HUES6 (cell line): ENCODE measurements around the gene SH3RF3.

Source experiments
- H3K27ac ChIP-seq: 2 replicates; pipeline ENCODE4 v1.7.0; 2013; ENCODE audit warnings: low read depth, mild to moderate bottlenecking, low read length, inconsistent platforms
- H3K27me3 ChIP-seq: 2 replicates; pipeline ENCODE4 v1.6.1; 2013; ENCODE audit warnings: low read length; ENCODE audit not compliant: control insufficient read depth, insufficient read depth
- H3K36me3 ChIP-seq: 2 replicates; pipeline ENCODE4 v1.6.1; 2013; ENCODE audit warnings: low read length; ENCODE audit not compliant: control insufficient read depth, insufficient read depth
- H3K4me1 ChIP-seq: 2 replicates; pipeline ENCODE4 v1.6.1; 2013; ENCODE audit warnings: low read length; ENCODE audit not compliant: control insufficient read depth, insufficient read depth
- H3K4me3 ChIP-seq: 2 replicates; pipeline ENCODE4 v1.5.1; 2013; ENCODE audit warnings: low read depth, low read length
- H3K9ac ChIP-seq: one replicate; pipeline ENCODE4 v1.6.1; 2013; ENCODE audit warnings: mild to moderate bottlenecking, low read length
- H3K9me3 ChIP-seq: 2 replicates; pipeline ENCODE4 v1.6.1; 2013; ENCODE audit warnings: low read depth, low read length; ENCODE audit not compliant: control insufficient read depth, insufficient read depth

Gene SH3RF3

GRCh38 chr2:109129356-109129920 is 433 bp downstream of the SH3RF3 start:
- H3K4me3 ChIP-seq = peak overlapping the region; percentile 75
- H3K27ac ChIP-seq = no peak overlapping the region
- H3K27me3 ChIP-seq = peaks cover 60% of the 10 kb centered on the region
- H3K9me3 ChIP-seq = no peaks in the 10 kb centered on the region
- H3K36me3 ChIP-seq = no peaks in the 10 kb centered on the region
- peaks cover 16% of the 10 kb centered on the region; the same call in 1 of the 2 replicates for H3K4me1 ChIP-seq
- H3K9ac ChIP-seq = no peak overlapping the region

DNA sequence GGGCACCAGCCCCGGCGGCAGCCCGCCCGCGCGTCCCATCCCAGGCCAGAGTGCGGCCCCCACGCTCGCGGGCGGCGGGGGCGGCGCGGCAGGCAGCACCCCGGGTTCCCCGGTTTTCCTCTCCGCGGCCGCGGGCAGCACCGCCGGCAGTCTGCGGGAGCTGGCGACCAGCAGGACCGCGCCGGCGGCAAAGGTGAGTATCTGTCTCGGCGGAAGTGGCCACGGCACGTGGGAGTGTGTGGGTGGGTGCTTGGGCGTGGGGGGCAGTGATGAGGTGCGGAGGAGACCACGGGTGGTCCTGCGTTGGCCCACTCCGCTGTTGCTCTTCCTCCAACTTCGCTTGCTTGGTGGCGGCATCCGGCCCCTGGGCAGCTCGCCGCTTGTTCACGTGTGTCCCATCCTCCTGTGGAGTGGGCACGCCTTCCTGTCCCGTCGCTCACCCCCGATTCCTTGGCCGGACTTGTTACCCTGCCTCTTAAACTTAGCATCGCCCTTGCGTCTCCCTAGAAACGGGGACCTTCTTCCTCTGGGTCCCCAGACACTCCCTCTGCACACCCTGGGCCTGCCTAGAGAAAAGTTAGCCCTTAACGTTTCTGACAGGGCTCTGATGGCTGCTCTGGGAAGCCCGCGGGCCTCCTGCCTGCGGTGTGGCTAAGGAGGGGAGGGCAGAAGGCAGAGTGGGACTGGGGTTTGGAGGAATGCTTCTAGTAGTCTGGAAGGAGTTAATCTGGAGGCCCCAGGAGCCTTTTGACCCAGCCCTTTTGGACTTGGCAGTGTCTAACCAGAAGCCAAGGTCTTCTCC is 1.1 kb downstream of the SH3RF3 start:
- H3K4me3 ChIP-seq = peak overlapping the region; percentile 75
- H3K27ac ChIP-seq = no peak overlapping the region
- peaks cover 60% of the 10 kb centered on the region for H3K27me3 ChIP-seq
- peaks cover 12% of the 10 kb centered on the region; the same call in 1 of the 2 replicates for H3K4me1 ChIP-seq
- no peaks in the 10 kb centered on the region for H3K36me3 ChIP-seq
- no peak overlapping the region for H3K9ac ChIP-seq
- H3K9me3 ChIP-seq = no peaks in the 10 kb centered on the region

- no peak overlapping the region for H3K9ac ChIP-seq
Observed at GRCh38 chr2:109130723-109130995, 1.7 kb downstream of the SH3RF3 start.

DNA sequence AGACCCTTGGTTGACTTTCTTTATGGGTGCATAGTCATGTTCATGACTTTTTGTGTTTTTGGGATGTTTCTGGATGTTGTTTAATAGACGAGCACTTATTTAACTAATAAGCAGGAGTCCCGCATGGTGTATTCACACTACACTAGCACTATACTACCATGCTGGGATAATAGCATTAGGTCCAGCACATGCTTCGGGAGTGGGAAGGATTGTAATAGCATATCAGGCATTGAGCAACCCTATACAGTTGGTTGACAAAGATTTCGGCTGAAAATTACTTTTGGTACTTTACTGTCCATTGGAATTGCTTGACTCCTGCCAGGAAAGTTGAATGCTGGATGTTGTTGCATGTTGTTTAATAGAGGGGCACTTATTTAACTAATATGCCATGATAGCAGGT is 2.8 kb downstream of the SH3RF3 start:
- no peaks in the 10 kb centered on the region for H3K36me3 ChIP-seq
- H3K9me3 ChIP-seq = no peaks in the 10 kb centered on the region
- H3K4me3 ChIP-seq = no peak overlapping the region
- no peak overlapping the region for H3K27ac ChIP-seq
- H3K27me3 ChIP-seq = peaks cover 56% of the 10 kb centered on the region
- no peak overlapping the region for H3K9ac ChIP-seq
- 0 out of 2 replicates have a peak, but pooled peaks cover 8% of the 10 kb centered on the region for H3K4me1 ChIP-seq

More at GRCh38 chr2:109130723-109130995, 1.7 kb downstream of the SH3RF3 start:
- H3K27me3 ChIP-seq = peaks cover 60% of the 10 kb centered on the region
- H3K36me3 ChIP-seq = no peaks in the 10 kb centered on the region
- H3K27ac ChIP-seq = no peak overlapping the region
- no peak overlapping the region for H3K4me3 ChIP-seq
- H3K4me1 ChIP-seq = 0 out of 2 replicates have a peak, but pooled peaks cover 8% of the 10 kb centered on the region
- H3K9me3 ChIP-seq = no peaks in the 10 kb centered on the region

- Histone ChIP-seq H3K4me1 (0 out of 2 replicates have a peak, but pooled peaks cover 8% of the 10 kb centered on the region), H3K27ac (no peak overlapping the region), H3K9me3 (no peaks in the 10 kb centered on the region), H3K36me3 (no peaks in the 10 kb centered on the region), H3K27me3 (peaks cover 56% of the 10 kb centered on the region), H3K4me3 (no peak overlapping the region), H3K9ac (no peak overlapping the region)
Observed at GRCh38 chr2:109132626-109133025, 3.6 kb downstream of the SH3RF3 start.

DNA sequence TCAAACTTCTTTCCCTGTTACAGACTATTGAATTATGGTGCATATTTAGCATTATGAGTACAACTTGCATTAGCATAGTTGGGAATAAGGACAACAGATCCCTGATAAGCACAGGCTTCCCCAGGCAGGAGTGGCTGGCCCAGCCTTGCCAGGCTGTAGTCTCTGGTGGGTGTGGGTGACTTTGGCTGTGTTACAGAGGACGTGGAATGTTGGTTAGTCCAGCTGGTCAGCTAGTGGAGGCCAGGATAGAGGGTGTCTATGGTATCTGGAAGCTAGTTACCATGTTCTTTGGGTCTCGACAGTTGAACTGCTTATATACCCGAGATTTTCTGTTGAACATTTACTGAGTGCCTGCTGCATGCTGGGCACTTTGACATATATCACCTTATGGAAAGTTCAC is 4.7 kb downstream of the SH3RF3 start:
- H3K27me3 ChIP-seq = peaks cover 48% of the 10 kb centered on the region
- no peak overlapping the region for H3K4me3 ChIP-seq
- H3K9me3 ChIP-seq = no peaks in the 10 kb centered on the region
- H3K36me3 ChIP-seq = no peaks in the 10 kb centered on the region
- no peak overlapping the region for H3K27ac ChIP-seq
- H3K9ac ChIP-seq = no peak overlapping the region
- 0 out of 2 replicates have a peak, but pooled peaks cover 6% of the 10 kb centered on the region for H3K4me1 ChIP-seq

GRCh38 chr2:109134741-109135358 is 5.8 kb downstream of the SH3RF3 start:
- Histone ChIP-seq H3K9ac (no peak overlapping the region), H3K36me3 (no peaks in the 10 kb centered on the region), H3K27ac (no peak overlapping the region), H3K27me3 (peaks cover 37% of the 10 kb centered on the region), H3K4me3 (no peak overlapping the region), H3K4me1 (0 out of 2 replicates have a peak, but pooled peaks cover 5% of the 10 kb centered on the region), H3K9me3 (no peaks in the 10 kb centered on the region)

DNA sequence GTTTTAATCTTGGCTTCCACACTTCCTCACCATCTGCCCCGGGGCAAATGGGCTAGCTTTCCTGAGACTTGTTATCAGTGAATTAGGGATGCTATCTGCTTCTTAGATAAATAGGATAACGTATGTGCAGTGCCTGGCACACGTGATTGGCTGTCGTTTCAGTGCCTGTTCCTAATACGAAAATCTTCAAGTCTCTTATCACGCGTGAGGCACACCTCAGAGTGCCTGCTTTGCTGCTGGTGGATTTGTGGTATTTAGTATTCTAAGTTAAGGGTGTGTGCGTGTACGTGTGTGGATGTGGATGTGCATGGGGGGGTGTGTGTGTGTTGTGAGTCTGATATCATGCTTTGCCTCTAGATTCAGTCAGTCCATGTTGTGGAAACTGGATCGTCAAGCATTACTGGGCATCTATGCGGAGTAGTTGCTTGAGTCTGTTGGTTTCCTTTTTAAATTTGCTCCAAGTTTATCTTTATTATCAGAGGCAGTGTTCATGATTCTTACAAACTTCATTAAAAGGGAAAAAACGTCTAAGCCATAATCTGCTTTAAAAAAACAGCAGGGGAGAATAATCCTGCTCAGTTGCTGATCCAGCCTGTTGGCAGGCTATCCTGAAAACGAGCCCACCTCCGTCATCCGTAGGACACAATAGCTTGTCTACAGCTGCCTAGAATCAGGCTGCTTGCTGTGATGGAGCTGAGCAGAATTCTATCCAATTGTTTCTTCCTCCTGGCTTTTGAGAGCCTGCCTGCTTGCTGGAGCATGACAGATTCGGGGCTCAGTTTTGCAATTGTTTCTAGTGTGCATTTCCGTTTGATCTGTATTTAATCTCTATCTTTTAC is 6.6 kb downstream of the SH3RF3 start:
- no peak overlapping the region for H3K27ac ChIP-seq

DNA sequence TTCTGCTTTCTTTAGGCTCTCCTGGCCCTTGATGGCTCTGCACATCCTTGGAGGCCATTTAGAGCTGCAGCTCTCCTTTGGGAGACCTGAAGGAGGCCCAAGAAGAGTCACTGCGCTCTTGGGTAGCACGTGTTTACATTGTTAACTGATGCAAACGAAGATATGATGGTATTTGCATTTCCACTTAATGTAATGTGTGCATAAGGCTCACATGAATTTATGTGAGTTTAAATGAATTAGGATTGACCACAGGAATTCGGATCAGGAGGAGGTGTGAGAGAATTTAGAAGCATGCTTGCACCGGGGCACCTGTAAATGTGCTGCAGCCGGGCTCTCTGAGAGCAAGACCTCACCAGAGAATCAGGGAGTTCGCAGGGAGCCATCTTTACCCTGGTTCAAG is 7.5 kb downstream of the SH3RF3 start:
- Histone ChIP-seq H3K36me3 (no peaks in the 10 kb centered on the region), H3K9me3 (no peaks in the 10 kb centered on the region), H3K4me1 (0 out of 2 replicates have a peak, but pooled peaks cover 2% of the 10 kb centered on the region), H3K27me3 (peaks cover 20% of the 10 kb centered on the region), H3K4me3 (no peak overlapping the region), H3K9ac (no peak overlapping the region), H3K27ac (no peak overlapping the region)

More for the DNA sequence above, 6.6 kb downstream of the SH3RF3 start:
- peak overlapping the region; percentile 12 for H3K9ac ChIP-seq
- H3K36me3 ChIP-seq = no peaks in the 10 kb centered on the region
- no peak overlapping the region for H3K4me3 ChIP-seq
- H3K4me1 ChIP-seq = 0 out of 2 replicates have a peak, but pooled peaks cover 2% of the 10 kb centered on the region
- H3K27me3 ChIP-seq = peaks cover 30% of the 10 kb centered on the region
- H3K9me3 ChIP-seq = no peaks in the 10 kb centered on the region

GRCh38 chr2:109137616-109138015 is 8.6 kb downstream of the SH3RF3 start:
- H3K27me3 ChIP-seq = peaks cover 10% of the 10 kb centered on the region
- H3K9me3 ChIP-seq = no peaks in the 10 kb centered on the region
- H3K36me3 ChIP-seq = no peaks in the 10 kb centered on the region
- no peaks in the 10 kb centered on the region for H3K4me1 ChIP-seq
- H3K27ac ChIP-seq = no peak overlapping the region
- H3K9ac ChIP-seq = no peak overlapping the region
- H3K4me3 ChIP-seq = no peak overlapping the region
